Measurements from ENCODE around the gene MRPL33. TPM values are rescaled to one million over a fixed set of nuclear protein-coding genes. Genes with fewer than 3 reads are reported as not detected.

Gene MRPL33
- total and polyA plus RNA-seq, 2 experiments from 2014 or later: 80.5 to 310 TPM

DNA sequence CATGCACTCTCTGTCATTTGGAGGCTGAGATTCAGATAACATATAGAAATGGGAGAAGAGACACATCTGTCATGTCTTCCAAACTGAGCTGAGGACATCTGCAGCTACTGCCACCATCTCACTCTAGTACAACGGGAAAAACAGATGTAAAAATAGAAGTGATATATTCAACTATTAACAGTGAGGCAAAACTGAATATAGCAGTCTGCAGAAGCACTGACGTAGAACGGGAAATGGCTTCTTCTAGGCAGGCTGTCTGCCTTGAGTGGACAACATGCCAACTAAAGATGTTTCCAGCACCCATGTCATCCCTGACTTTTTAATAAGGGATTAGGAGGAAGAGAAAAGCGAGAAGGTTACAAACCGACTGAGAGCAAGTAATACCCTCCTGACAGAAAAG is 51.6 kb downstream of the MRPL33 start (continued):
- TF ChIP-seq, protein P1, sequence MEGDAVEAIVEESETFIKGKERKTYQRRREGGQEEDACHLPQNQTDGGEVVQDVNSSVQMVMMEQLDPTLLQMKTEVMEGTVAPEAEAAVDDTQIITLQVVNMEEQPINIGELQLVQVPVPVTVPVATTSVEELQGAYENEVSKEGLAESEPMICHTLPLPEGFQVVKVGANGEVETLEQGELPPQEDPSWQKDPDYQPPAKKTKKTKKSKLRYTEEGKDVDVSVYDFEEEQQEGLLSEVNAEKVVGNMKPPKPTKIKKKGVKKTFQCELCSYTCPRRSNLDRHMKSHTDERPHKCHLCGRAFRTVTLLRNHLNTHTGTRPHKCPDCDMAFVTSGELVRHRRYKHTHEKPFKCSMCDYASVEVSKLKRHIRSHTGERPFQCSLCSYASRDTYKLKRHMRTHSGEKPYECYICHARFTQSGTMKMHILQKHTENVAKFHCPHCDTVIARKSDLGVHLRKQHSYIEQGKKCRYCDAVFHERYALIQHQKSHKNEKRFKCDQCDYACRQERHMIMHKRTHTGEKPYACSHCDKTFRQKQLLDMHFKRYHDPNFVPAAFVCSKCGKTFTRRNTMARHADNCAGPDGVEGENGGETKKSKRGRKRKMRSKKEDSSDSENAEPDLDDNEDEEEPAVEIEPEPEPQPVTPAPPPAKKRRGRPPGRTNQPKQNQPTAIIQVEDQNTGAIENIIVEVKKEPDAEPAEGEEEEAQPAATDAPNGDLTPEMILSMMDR (conservative IDR thresholded peaks at IDR 0.05; ENCODE audit: low read depth in 2 of 2): no peak
- no peak for TF ChIP-seq JUNB (IDR thresholded peaks at IDR 0.05; ENCODE audit: unreplicated experiment)
- no peak for TF ChIP-seq REST (IDR thresholded peaks at IDR 0.05; ENCODE audit: unreplicated experiment)
- no peak for TF ChIP-seq ZNF114 (CRISPR knock-in tag; IDR thresholded peaks at IDR 0.05)

DNA sequence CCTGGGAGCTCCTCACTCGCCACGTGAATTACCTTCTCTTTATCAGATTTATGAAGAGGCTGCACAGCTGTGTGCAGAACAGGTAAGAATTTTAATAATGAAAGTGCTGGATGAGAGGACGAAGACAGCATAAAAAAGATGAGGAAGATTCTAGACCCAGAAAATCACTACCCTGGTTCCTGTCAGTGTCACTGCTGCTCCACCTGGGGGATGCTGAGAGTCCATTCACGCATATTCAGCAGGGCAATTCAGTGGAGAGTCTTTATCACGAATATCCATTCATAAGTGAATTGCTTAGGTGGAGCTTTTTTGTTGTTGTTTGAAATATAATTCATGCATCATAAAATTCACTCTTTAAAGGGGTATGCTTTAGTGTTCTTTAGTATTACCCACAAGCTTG is 52.0 kb downstream of the MRPL33 start:
- Histone ChIP-seq H3K27me3 (ENCODE audit: insufficient read depth) (no peaks in the 10 kb centered on the region), H3F3A (replicated peaks; ENCODE audit: low read depth) (no peaks in the 10 kb centered on the region), H4K20me1 (replicated peaks; ENCODE audit: insufficient read depth) (no peaks in the 10 kb centered on the region), H3K4me3 (no peak overlapping the region), H2AFZ (no peak overlapping the region), H3K79me2 (replicated peaks; ENCODE audit: insufficient read depth) (no peaks in the 10 kb centered on the region), H3K27ac (ENCODE audit: low read depth) (no peak overlapping the region), H3K4me2 (no peak overlapping the region), H3K4me1 (ENCODE audit: insufficient read depth) (no peaks in the 10 kb centered on the region), H3K36me3 (ENCODE audit: insufficient read depth) (no peaks in the 10 kb centered on the region), H3K9me2 (ENCODE audit: insufficient read depth) (no peaks in the 10 kb centered on the region)
- TF ChIP-seq, protein P1 (conservative IDR thresholded peaks at IDR 0.05; ENCODE audit: low read depth in 2 of 2): peak; percentile 18 to 23; a peak in 3 of 4 replicates
- no peak for TF ChIP-seq REST (IDR thresholded peaks at IDR 0.05; ENCODE audit: unreplicated experiment)
- DNase-seq (ENCODE audit: low spot score): no peak
- no peak overlapping the region for H3K4me3 Mint-ChIP-seq
- H3K27ac Mint-ChIP-seq: no peak overlapping the region
- peaks cover 2% of the 10 kb centered on the region for H3K27me3 Mint-ChIP-seq (ENCODE audit: insufficient read depth, low read depth, poor library complexity)
- H3K4me1 Mint-ChIP-seq: no peaks in the 10 kb centered on the region; the same call in 2 of the 3 replicates
- H3K36me3 Mint-ChIP-seq (ENCODE audit: low read depth): 0 out of 3 replicates have a peak, but pooled peaks cover 2% of the 10 kb centered on the region
- no peak for ATAC-seq
- H3K9me3 Mint-ChIP-seq: peaks cover 15% of the 10 kb centered on the region; the same call in 2 of the 3 replicates
